Coronary artery (tissue), 2 donors: ENCODE measurements around the gene TEX264.

Source experiments
- DNase-seq: peaks from one replicate; pipeline ENCODE4 v3.0.0-alpha.2; 2017; ENCODE audit warnings: low spot score
- H3K27ac ChIP-seq, 2 donors: fragments of 200-600 bp; sonication (generic); one replicate each; pipeline ENCODE4 v1.5.1; 2016 to 2019
- H3K4me3 ChIP-seq: fragments of 200-600 bp; sonication (generic); 2 replicates; pipeline ENCODE4 v1.5.1; 2016; ENCODE audit warnings: mild to moderate bottlenecking, moderate library complexity
- CTCF ChIP-seq: fragments of 200-600 bp; sonication (generic); IDR thresholded peaks from one replicate; pipeline ENCODE4 v1.5.1; 2019; ENCODE audit warnings: antibody characterized with exemption

TEX264 gene

GRCh38 chr3:51710631-51711351, 39.7 kb downstream of the TEX264 start:
- DNase-seq, result peak; percentile 62
- H3K27ac ChIP-seq, result no peak overlapping the region
- no peak overlapping the region for H3K4me3 ChIP-seq
- TF ChIP-seq CTCF, result no peak

GRCh38 chr3:51711352-51712037, 40.4 kb downstream of the TEX264 start:
- Histone ChIP-seq H3K4me3 (no peak overlapping the region), H3K27ac (no peak overlapping the region)
- TF ChIP-seq CTCF, result no peak
- peak; percentile 40 for DNase-seq

- H3K27ac ChIP-seq, result no peak overlapping the region
- DNase-seq, result peak; percentile 58
- no peak for TF ChIP-seq CTCF
- H3K4me3 ChIP-seq, result no peak overlapping the region
These were observed 41.0 kb downstream of the TEX264 start for GRCh38 chr3:51712038-51712420.

GRCh38 chr3:51712511-51712931, 41.5 kb downstream of the TEX264 start:
- Histone ChIP-seq H3K4me3 (no peak overlapping the region), H3K27ac (no peak overlapping the region)
- DNase-seq, result peak; percentile 59
- no peak for TF ChIP-seq CTCF

- DNase-seq, result peak; percentile 50
- Histone ChIP-seq H3K4me3 (no peak overlapping the region), H3K27ac (no peak overlapping the region)
- no peak for TF ChIP-seq CTCF
These were observed 41.9 kb downstream of the TEX264 start for GRCh38 chr3:51712963-51713362.

GRCh38 chr3:51715231-51715976, 44.4 kb downstream of the TEX264 start:
- TF ChIP-seq CTCF, result no peak
- H3K4me3 ChIP-seq, result no peak overlapping the region
- no peak overlapping the region for H3K27ac ChIP-seq
- no peak for DNase-seq
